ENCODE measurements around the gene NLGN2.

- TF ChIP-seq CTCF (conservative IDR thresholded peaks at IDR 0.05; ENCODE audit: low read length) (no peak), EZH2phosphoT487 (IDR thresholded peaks at IDR 0.05; ENCODE audit: borderline replicate concordance, low read depth, low read length) (no peak)
Observed at GRCh38 chr17:7429722-7430121, 22.1 kb downstream of the NLGN2 start.

All from OCI-LY7 (cell line).